Lung (tissue), 12 donors: ENCODE data around the gene HDAC4. TPM values are rescaled to one million over a fixed set of nuclear protein-coding genes. Genes with fewer than 3 reads are reported as not detected.

Experiments used
- ATAC-seq: fragments of 200-7000 bp; cut with Tn5 transposase; one replicate; pipeline ENCODE4 v1.9.1; 2020; ENCODE audit warnings: moderate number of reproducible peaks; ENCODE audit not compliant: insufficient read depth, low FRiP score
- DNase-seq, 3 donors: peaks; one replicate each; pipeline ENCODE4 v3.0.0-alpha.2; 2013 to 2017
- H3K27ac ChIP-seq, 2 donors: one replicate each; pipeline ENCODE4 v1.5.1; 2013; ENCODE audit warnings: mild to moderate bottlenecking in 2 of 2, moderate library complexity in 2 of 2, control low read depth in 1 of 2, inconsistent platforms in 1 of 2, low read depth in 1 of 2, low read length in 1 of 2
- H3K27me3 ChIP-seq, 3 donors: one replicate each; pipeline ENCODE4 v1.5.1; 2013; ENCODE audit warnings: low read length in 2 of 3; ENCODE audit not compliant: control insufficient read depth in 3 of 3, insufficient read depth in 3 of 3
- H3K36me3 ChIP-seq, 4 donors: one replicate each; pipeline ENCODE4 v1.5.1; 2013; ENCODE audit warnings: low read length in 4 of 4, mild to moderate bottlenecking in 1 of 4, moderate library complexity in 1 of 4; ENCODE audit not compliant: control insufficient read depth in 4 of 4, insufficient read depth in 4 of 4
- H3K4me1 ChIP-seq, 5 donors: one replicate each; pipeline ENCODE4 v1.5.1; 2013; ENCODE audit warnings: low read length in 5 of 5, mild to moderate bottlenecking in 2 of 5, moderate library complexity in 1 of 5; ENCODE audit not compliant: control insufficient read depth in 5 of 5, insufficient read depth in 5 of 5
- H3K4me3 ChIP-seq: one replicate; pipeline ENCODE4 v1.5.1; 2013; ENCODE audit warnings: mild to moderate bottlenecking, control low read depth, moderate library complexity
- H3K9ac ChIP-seq, 2 donors: one replicate each; pipeline ENCODE4 v1.5.1; 2013; ENCODE audit warnings: low read length in 2 of 2, control low read depth in 1 of 2; ENCODE audit not compliant: insufficient read depth in 1 of 2
- H3K9me3 ChIP-seq, 4 donors: one replicate each; pipeline ENCODE4 v1.5.1; 2013; ENCODE audit warnings: low read length in 3 of 4, mild to moderate bottlenecking in 1 of 4, moderate library complexity in 1 of 4; ENCODE audit not compliant: control insufficient read depth in 4 of 4, insufficient read depth in 3 of 4
- CTCF ChIP-seq: IDR thresholded peaks from 2 replicates; pipeline ENCODE4 v1.5.1; 2012; ENCODE audit warnings: mild to moderate bottlenecking; ENCODE audit errors: control extremely low read depth, extremely low read depth
- WGBS, 2 donors: extraction: QIAGEN DNeasy Blood & Tissue Kit; methylation state at CpG; one replicate each; pipeline ENCODE4 v1.1.7; 2013; 5-methylcytosine and 5-hydroxymethylcytosine counted together
- polyA plus RNA-seq, 2 donors: library from polyadenylated mRNA; stranded (reverse); fragments of 200-250 nt; gene quantifications; one replicate each; pipeline ENCODE4 v1.2.1, GENCODE V29; 2013
- total RNA-seq, 2 donors: library from RNA; depleted of rRNA in 1 of 2; stranded (reverse); fragments of >200 nt in 1 of 2; gene quantifications; one replicate each; pipeline ENCODE4 v1.2.1, GENCODE V29; 2014 to 2021
- donor health status: control.
- donor health status: control.
- donor health status: Bipolar disorder and iron deficiency.
- donor health status: healthy.
- donor health status: DM: yes; HTN: yes; CAD: no.

Gene HDAC4
- total and polyA plus RNA-seq, 4 donors = 6.9 to 47.7 (median 20.7) TPM

GRCh38 chr2:239211396-239212094, 189.3 kb downstream of the HDAC4 start:
- Histone ChIP-seq H3K9ac (no peak overlapping the region), H3K4me1 (peaks cover 4 to 15% (median 13%) of the 10 kb centered on the region in 5 donors), H3K36me3 (no peaks in the 10 kb centered on the region), H3K27me3 (no peaks in the 10 kb centered on the region), H3K27ac (no peak overlapping the region), H3K9me3 (no peaks in the 10 kb centered on the region), H3K4me3 (no peak overlapping the region)
- WGBS, 2 donors = 83 to 84% methylated on average over 13 of the region's 13 CpGs
- ATAC-seq (no peak), DNase-seq (peak in 1 of 3 donors; percentile 46)
- TF ChIP-seq CTCF = no peak

GRCh38 chr2:239209783-239210182, 191.0 kb downstream of the HDAC4 start:
- Histone ChIP-seq H3K9me3 (no peaks in the 10 kb centered on the region), H3K27ac (no peak overlapping the region), H3K27me3 (no peaks in the 10 kb centered on the region), H3K36me3 (no peaks in the 10 kb centered on the region), H3K9ac (no peak overlapping the region), H3K4me3 (no peak overlapping the region), H3K4me1 (peaks cover 2 to 15% (median 12%) of the 10 kb centered on the region in 5 donors)
- DNase-seq (no peak), ATAC-seq (no peak)
- no peak for TF ChIP-seq CTCF
- 96 to 97% methylated on average over 14 of the region's 14 CpGs for WGBS, 2 donors

GRCh38 chr2:239208465-239209180, 192.2 kb downstream of the HDAC4 start:
- Histone ChIP-seq H3K27me3 (no peaks in the 10 kb centered on the region), H3K4me3 (no peak overlapping the region), H3K9ac (no peak overlapping the region), H3K4me1 (peaks cover 2 to 15% (median 10%) of the 10 kb centered on the region in 5 donors), H3K9me3 (no peaks in the 10 kb centered on the region), H3K27ac (no peak overlapping the region), H3K36me3 (peaks cover 0 to under 1% (median 0%) of the 10 kb centered on the region in 4 donors)
- no peak for TF ChIP-seq CTCF
- 89 to 91% methylated on average over 11 of the region's 11 CpGs for WGBS, 2 donors
- ATAC-seq = no peak
- DNase-seq = no peak
